HEK293T (cell line): Measurements from ENCODE around the gene TUBD1.

Experiments
- ARNT ChIP-seq: fragments of 450-650 bp; IDR thresholded peaks from 2 replicates; pipeline ENCODE4 v1.6.1; 2017; ENCODE audit warnings: mild to moderate bottlenecking
- BHLHE40 ChIP-seq: fragments of 450-650 bp; IDR thresholded peaks from 2 replicates; pipeline ENCODE4 v1.6.1; 2016; ENCODE audit warnings: mild to moderate bottlenecking, moderate library complexity, borderline replicate concordance
- FOXK2 ChIP-seq: fragments of 450-650 bp; IDR thresholded peaks from 2 replicates; pipeline ENCODE4 v1.6.1; 2016; ENCODE audit warnings: mild to moderate bottlenecking
- FOXM1 ChIP-seq: fragments of 450-650 bp; IDR thresholded peaks from 2 replicates; pipeline ENCODE4 v1.6.1; 2017; ENCODE audit warnings: mild to moderate bottlenecking, borderline replicate concordance
- HDGF ChIP-seq: fragments of 450-650 bp; IDR thresholded peaks from 2 replicates; pipeline ENCODE4 v1.6.1; 2017; ENCODE audit warnings: antibody characterized with exemption, borderline replicate concordance
- L3MBTL2 ChIP-seq: fragments of 450-650 bp; conservative IDR thresholded peaks from 2 replicates; pipeline ENCODE4 v1.6.1; 2016; ENCODE audit warnings: mild to moderate bottlenecking
- LEF1 ChIP-seq: fragments of 450-650 bp; IDR thresholded peaks from 2 replicates; pipeline ENCODE4 v1.6.1; 2017; ENCODE audit warnings: mild to moderate bottlenecking, borderline replicate concordance
- NFRKB ChIP-seq: fragments of 450-650 bp; IDR thresholded peaks from 2 replicates; pipeline ENCODE4 v1.6.1; 2016; ENCODE audit warnings: mild to moderate bottlenecking, moderate library complexity
- SP1 ChIP-seq: fragments of 450-650 bp; IDR thresholded peaks from 2 replicates; pipeline ENCODE4 v1.6.1; 2017
- SUZ12 ChIP-seq: fragments of 450-650 bp; IDR thresholded peaks from 2 replicates; pipeline ENCODE4 v1.6.1; 2016; ENCODE audit warnings: mild to moderate bottlenecking
- TF ChIP-seq, protein P1 (sequence below): fragments of 450-650 bp; IDR thresholded peaks from 2 replicates; pipeline ENCODE4 v1.6.1; 2016

DNA sequence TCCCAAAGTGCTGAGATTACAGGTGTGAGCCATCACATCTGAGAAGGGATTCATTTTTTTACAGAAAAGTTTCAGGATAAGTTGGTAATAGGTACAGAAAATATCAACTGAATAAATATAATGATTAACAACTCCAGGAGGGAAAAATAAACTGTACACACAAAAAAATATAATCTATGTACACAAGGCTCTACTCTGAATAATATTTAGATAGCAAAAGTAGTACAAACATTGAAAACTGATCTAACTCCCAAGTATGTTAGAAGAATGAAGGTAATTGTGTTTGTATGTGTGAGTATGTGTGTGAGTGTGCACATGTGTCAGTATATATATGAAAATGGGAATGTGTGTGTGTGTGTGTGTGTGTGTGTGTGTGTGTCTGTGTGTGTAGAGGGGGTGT is 20.4 kb downstream of the TUBD1 start:
- TF ChIP-seq NFRKB, result no peak
- no peak for TF ChIP-seq BHLHE40
- TF ChIP-seq SP1, result no peak
- TF ChIP-seq L3MBTL2, result no peak
- no peak for TF ChIP-seq HDGF
- no peak for TF ChIP-seq FOXK2
- no peak for TF ChIP-seq LEF1
- TF ChIP-seq, protein P1, sequence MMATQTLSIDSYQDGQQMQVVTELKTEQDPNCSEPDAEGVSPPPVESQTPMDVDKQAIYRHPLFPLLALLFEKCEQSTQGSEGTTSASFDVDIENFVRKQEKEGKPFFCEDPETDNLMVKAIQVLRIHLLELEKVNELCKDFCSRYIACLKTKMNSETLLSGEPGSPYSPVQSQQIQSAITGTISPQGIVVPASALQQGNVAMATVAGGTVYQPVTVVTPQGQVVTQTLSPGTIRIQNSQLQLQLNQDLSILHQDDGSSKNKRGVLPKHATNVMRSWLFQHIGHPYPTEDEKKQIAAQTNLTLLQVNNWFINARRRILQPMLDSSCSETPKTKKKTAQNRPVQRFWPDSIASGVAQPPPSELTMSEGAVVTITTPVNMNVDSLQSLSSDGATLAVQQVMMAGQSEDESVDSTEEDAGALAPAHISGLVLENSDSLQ, result no peak
- TF ChIP-seq ARNT, result no peak
- TF ChIP-seq SUZ12, result no peak
- TF ChIP-seq FOXM1, result no peak
